Measurements from ENCODE around the gene EML3. TPM values are rescaled to one million over a fixed set of nuclear protein-coding genes. Genes with fewer than 3 reads are reported as not detected.

EML3 gene
- total and polyA plus RNA-seq, 8 donors = 22.0 to 86.4 (median 24.5) TPM

DNA sequence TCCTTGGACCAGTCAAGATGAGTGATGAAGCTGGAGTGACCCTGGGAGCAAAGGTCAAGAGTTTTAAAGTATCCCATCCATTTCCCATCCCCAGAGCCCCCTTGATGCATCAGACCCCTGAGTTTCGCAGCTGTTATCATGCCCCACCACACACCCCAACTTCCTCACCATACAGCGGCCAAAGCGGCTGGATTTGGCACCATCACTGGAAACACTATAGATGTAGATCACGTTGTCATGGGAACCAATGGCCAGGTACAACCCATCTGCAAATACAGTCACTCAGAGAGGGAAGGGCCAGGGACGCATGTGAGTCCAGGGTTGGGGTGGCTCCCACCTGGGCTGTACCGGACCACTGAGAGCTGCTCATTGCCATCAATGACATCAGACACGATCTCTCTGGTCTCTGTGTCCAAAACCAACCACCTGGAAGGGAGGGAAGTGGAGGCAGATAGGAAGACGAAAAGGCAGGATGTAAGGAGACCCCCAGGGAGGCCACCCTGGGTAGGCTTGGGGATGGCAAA is 8.7 kb downstream of the EML3 start:
- no peak overlapping the region for H3K27ac ChIP-seq
- H3K9me3 ChIP-seq = no peaks in the 10 kb centered on the region
- intact Hi-C loops (cut with DNase I) = no loop called here
- DNase-seq (no peak), FAIRE-seq (no peak), ATAC-seq (no peak)
- peaks cover 0 to 10% (median 0%) of the 10 kb centered on the region in 3 donors for H3K36me3 ChIP-seq
- WGBS, 2 donors = 87 to 91% methylated on average over 8 of the region's 8 CpGs
- peaks cover 0 to 14% (median 11%) of the 10 kb centered on the region in 3 donors for H3K4me1 ChIP-seq
- no peak for TF ChIP-seq CTCF (IDR thresholded peaks at IDR 0.05)
- no peak overlapping the region for H3K4me3 ChIP-seq
- H3K27me3 ChIP-seq = no peaks in the 10 kb centered on the region

DNA sequence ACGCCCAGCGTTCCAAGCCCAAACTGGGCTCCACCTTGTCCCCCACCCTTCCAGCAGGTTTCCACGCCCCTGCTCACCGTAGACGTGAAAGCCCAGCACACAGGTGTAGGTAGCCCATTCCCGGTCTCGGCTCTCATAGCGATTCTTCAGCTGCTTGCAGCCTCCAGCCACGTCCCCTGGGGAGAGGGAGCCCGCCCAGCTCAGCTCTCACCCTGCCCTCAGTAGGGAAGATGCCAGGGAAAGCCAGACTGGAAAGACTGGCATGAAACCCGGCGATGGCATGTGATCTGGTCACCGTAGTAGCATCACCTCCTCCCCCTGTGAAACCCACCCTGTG is 9.5 kb downstream of the EML3 start:
- no peaks in the 10 kb centered on the region for H3K9me3 ChIP-seq
- H3K4me1 ChIP-seq = peaks cover 0 to 14% (median 11%) of the 10 kb centered on the region in 3 donors
- H3K36me3 ChIP-seq = peaks cover 0 to 11% (median 4%) of the 10 kb centered on the region in 3 donors
- TF ChIP-seq CTCF (IDR thresholded peaks at IDR 0.05) = no peak
- H3K27ac ChIP-seq = peak overlapping the region in 1 of 4 donors; percentile 93
- DNase-seq (no peak), FAIRE-seq (no peak), ATAC-seq (no peak)
- 82 to 89% methylated on average over 13 of the region's 13 CpGs for whole genome bisulfite sequencing, 2 donors
- H3K27me3 ChIP-seq = no peaks in the 10 kb centered on the region
- peak overlapping the region in 1 of 4 donors; percentile 96 for H3K4me3 ChIP-seq
- intact Hi-C loops (cut with DNase I) = no loop called here

GRCh38 chr11:62602141-62603071 is 10.2 kb downstream of the EML3 start:
- Histone ChIP-seq H3K9me3 (no peaks in the 10 kb centered on the region), H3K36me3 (peaks cover 0 to 17% (median 10%) of the 10 kb centered on the region in 3 donors), H3K4me1 (peaks cover 0 to 14% (median 11%) of the 10 kb centered on the region in 3 donors), H3K27me3 (no peaks in the 10 kb centered on the region), H3K27ac (peak overlapping the region; percentile 74 to 94 (median 88)), H3K4me3 (peak overlapping the region; percentile 84 to 96 (median 90))
- FAIRE-seq (no peak), DNase-seq (peak; percentile 66 to 91 (median 76)), ATAC-seq (peak; percentile 29 to 72 (median 64))
- WGBS, 2 donors = 9 to 10% methylated on average over 67 to 96 of the region's 96 CpGs
- no peak for TF ChIP-seq CTCF (IDR thresholded peaks at IDR 0.05)
- intact Hi-C loops (cut with DNase I) = no loop called here

DNA sequence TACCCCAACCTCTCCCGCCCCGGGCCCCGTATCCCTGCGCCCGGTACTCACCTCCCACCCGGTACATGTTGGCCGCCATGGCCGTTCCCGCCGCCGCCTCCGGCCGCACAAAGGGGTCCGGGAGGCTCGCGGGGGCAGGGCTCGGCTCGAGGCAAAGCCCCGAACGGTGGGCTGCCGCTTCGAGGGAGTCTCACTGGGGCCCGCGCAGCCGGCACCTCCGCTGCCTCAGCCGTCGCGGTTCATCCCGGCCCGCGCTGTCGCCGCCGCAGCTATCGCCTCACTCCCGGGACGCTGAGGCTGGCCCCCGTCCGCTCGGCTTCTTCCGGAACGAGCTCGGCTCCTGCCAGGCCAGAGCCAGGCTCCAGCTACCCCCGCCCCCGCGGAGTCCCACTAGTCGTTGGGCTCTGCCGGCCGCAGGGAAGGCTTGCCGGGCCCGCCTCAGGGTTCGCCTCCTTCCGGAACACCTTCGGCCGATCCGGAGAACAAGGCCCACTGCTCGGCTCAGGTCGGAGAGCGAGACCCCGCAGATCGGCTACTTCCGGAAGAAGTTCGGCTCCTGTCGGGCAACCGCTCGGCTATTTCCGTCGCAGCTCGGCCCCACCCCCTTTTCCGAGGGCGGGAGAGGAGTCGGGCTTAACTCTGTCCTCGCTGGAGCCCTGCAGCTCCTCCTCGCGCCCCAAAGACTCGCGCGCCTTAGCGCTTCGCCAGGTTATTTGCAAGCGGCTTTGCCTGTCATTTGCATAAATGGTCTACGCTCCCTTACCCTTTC is 11.0 kb downstream of the EML3 start, which contains the start of gene MTA2:
Gene MTA2, minus strand, starts transcription at position 494 of the 769 bp plus-strand sequence. Its CDS starts 415 bp downstream, at position 79.
- DNase-seq (peak; percentile 97 to 100 (median 98)), ATAC-seq (peak; percentile 90 to 94 (median 90)), FAIRE-seq (peak; percentile 34)
- Histone ChIP-seq H3K4me1 (peaks cover 0 to 14% (median 11%) of the 10 kb centered on the region in 3 donors), H3K27ac (peak within 1 kb of the TSS; percentile 74 to 94 (median 88)), H3K9me3 (no peaks in the 10 kb centered on the region), H3K4me3 (peak within 1 kb of the TSS; percentile 84 to 96 (median 90)), H3K36me3 (peaks cover 0 to 26% (median 13%) of the 10 kb centered on the region in 3 donors), H3K27me3 (no peaks in the 10 kb centered on the region)
- TF ChIP-seq CTCF (IDR thresholded peaks at IDR 0.05) = no peak
- intact Hi-C loops (cut with DNase I) = no loop called here
- WGBS, 2 donors = 0% methylated on average over 78 to 83 of the region's 83 CpGs

Data from pancreas (tissue), 10 donors.